Choroid plexus epithelial cell (primary cell): ENCODE data around the gene MICALL1.

Experiments used
- DNase-seq: peaks from one replicate; pipeline ENCODE4 v3.0.0-alpha.2; 2010; ENCODE audit warnings: low read depth
- H3K4me3 ChIP-seq: 2 replicates; pipeline ENCODE4 v1.5.1; 2011; ENCODE audit warnings: low read depth, mild to moderate bottlenecking, control low read depth, low read length, moderate library complexity
- TF ChIP-seq, protein P1 (sequence below): conservative IDR thresholded peaks from 2 replicates; pipeline ENCODE4 v1.5.1; 2011; ENCODE audit warnings: low read depth, mild to moderate bottlenecking, control low read depth, inconsistent platforms, low read length, moderate library complexity

MICALL1 gene

DNA sequence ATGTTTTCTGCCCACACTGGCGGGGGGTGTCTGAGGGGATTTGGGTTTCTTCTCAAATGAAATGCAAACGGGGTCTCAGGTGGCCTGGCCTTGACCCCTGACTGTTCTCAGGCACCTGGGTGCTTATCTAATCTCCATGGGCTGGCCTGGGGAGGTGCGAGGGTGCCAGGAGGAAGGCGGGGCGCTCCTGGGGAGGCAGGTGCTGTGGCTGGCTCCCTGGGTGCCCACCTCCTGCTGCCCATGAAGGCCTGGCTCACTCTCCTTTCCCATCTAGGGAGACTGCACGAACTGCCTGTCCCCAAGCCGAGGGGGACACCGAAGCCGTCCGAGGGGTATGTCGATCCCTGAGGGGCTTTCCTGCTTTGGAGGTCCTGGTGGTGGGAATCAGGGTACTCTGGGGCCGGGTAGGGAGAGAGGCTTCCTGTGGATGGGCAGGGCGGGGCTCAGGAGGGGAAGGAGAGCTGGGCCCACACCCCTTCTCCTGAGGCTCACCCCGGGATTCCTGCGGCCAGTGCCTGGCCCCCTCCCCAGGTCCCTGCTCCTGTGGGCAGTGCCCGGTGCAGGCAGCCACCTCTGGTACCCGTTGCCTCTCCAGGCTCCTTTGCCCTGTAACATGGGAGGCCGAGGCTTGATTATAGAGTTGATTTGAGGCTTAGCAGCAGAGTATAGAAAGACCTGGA, 18.4 kb downstream of the MICALL1 start:
- no peak for DNase-seq
- TF ChIP-seq, protein P1, sequence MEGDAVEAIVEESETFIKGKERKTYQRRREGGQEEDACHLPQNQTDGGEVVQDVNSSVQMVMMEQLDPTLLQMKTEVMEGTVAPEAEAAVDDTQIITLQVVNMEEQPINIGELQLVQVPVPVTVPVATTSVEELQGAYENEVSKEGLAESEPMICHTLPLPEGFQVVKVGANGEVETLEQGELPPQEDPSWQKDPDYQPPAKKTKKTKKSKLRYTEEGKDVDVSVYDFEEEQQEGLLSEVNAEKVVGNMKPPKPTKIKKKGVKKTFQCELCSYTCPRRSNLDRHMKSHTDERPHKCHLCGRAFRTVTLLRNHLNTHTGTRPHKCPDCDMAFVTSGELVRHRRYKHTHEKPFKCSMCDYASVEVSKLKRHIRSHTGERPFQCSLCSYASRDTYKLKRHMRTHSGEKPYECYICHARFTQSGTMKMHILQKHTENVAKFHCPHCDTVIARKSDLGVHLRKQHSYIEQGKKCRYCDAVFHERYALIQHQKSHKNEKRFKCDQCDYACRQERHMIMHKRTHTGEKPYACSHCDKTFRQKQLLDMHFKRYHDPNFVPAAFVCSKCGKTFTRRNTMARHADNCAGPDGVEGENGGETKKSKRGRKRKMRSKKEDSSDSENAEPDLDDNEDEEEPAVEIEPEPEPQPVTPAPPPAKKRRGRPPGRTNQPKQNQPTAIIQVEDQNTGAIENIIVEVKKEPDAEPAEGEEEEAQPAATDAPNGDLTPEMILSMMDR = no peak
- H3K4me3 ChIP-seq = no peak overlapping the region

DNA sequence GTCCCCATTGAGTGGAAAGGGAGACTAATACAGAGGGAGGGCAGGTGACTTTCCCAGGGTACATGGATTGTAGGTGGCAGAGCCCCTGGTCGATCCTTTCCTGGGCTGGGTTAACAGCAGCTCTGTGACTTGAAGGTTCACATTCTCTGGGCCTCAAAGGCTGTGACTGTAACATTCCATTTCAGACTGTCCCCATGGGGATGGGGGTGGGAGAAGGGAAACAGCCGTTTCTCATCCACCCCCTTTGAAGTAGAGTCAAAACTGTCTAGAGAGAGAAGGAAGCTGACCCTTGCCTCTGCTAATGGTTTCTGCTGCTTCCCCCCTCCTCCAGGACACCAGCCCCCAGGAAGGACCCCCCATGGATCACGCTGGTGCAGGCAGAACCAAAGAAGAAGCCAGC, 19.2 kb downstream of the MICALL1 start:
- TF ChIP-seq, protein P1 = no peak
- H3K4me3 ChIP-seq = no peak overlapping the region
- DNase-seq = no peak

DNA sequence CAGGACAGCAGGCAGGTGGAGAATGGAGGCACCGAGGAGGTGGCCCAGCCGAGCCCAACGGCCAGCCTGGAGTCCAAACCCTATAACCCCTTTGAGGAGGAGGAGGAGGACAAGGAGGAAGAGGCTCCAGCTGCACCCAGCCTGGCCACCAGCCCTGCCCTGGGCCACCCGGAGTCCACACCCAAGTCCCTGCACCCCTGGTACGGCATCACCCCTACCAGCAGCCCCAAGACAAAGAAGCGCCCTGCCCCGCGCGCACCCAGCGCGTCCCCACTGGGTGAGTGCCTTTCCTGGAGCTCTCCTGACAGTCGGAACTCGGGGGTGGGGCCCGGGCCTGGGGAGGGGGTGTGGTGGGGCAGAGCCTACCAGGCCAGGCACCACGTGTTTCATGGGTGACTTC, 19.7 kb downstream of the MICALL1 start:
- no peak for DNase-seq
- no peak overlapping the region for H3K4me3 ChIP-seq
- TF ChIP-seq, protein P1 = no peak

DNA sequence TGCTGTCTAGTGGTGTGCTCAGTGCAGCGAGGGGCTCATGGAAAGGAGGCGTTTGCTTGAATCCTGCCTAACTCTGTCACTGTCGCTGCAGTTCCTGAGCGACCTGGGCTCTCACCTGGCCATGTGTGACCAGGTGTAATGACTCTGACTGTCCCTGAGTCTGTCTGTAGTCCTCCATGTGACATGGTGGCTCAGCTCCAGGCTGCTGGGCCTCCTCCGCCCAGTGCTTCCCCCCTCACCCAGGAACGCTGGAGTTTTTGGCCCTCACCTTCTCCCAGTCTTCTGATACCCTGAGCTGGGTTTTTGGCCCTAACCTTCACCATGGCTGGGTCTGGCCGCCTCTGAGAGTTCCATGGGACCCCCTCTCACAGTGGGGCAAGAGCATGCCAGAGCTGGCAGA, 20.3 kb downstream of the MICALL1 start:
- H3K4me3 ChIP-seq = no peak overlapping the region
- no peak for DNase-seq
- TF ChIP-seq, protein P1 = no peak

DNA sequence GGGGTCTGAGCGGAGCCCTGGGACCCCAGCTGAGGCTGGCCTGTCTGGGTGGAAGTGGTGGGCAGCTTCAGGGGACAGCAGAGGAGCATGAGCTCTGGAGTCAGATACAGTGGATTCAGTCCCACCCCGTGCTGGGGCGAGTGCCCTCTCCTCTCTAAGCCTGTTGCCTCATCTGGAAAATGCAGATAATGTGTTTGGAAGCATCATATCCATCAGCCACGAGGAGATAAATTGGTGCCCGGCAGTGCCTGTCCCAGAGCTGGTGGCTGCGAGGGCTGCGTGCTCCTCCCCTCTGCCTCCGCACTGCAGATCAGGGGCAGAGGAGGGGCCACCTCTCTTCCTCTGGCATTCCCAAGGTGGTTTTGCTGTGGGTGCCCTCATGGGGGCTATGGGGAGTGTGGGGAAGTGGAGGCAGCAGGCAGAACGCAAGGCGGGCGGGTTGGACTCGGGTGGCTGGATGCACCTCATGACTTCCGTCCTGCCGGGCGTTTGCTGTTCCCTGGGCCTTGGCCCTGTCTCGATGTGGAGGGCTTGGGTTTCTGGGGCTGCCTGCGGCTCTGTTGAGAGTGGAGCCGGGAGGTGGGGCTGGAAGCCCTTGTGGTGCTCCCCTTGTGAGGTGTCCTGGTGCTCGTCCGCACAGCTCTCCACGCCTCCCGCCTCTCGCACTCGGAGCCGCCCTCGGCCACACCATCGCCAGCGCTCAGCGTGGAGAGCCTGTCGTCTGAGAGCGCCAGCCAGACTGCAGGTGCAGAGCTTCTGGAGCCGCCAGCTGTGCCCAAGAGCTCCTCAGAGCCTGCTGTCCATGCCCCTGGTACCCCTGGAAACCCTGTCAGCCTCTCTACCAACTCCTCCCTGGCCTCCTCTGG, 20.9 kb downstream of the MICALL1 start:
- no peak for DNase-seq
- H3K4me3 ChIP-seq = no peak overlapping the region
- TF ChIP-seq, protein P1 = no peak

DNA sequence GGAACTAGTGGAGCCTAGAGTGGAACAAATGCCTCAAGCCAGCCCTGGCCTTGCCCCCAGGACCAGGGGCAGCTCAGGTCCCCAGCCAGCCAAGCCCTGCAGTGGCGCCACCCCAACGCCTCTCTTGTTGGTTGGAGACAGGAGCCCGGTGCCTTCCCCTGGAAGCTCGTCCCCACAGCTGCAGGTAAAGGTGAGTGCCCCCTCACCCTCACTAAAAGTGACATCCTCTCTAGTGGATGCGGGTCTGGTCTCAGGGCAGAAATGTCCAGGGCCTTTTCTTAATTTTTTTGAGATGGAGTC, 21.5 kb downstream of the MICALL1 start:
- no peak for DNase-seq
- TF ChIP-seq, protein P1 = no peak
- no peak overlapping the region for H3K4me3 ChIP-seq
